Measurements from ENCODE around the gene CMIP.

CMIP gene

DNA sequence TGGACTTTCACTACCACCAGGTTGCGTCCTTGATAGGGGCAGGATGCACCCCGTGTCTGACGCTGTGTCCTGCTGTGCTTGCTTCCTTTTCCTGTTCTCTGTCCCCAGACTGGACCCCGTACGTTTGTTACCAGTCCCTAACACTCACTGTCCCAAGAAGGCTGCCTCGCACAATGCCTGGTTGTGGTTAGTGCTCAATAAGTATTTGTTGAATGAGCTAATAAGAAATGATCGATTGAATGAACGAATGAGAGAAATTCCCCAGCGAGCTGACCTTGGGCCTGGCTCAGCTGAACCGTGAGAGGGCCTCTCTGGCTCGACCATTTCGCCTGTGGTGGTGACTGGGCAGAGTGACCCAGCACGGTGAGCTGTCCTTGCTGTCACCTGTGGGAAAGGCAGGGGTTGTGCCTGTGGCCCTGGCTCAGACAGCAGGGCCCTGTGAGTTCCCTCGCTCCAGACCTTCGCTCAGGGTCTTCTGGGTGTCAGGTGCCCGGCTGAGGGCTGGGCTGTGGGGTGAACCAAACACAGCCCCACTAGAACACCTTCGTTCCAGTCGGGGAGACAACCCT lies 20.9 kb downstream of the CMIP start:
- Histone ChIP-seq H2AFZ (ENCODE audit: low read length, unreplicated experiment) (no peak overlapping the region), H3K79me2 (ENCODE audit: control insufficient read depth, insufficient read depth, low read length, unreplicated experiment) (peaks cover 26% of the 10 kb centered on the region), H3K36me3 (ENCODE audit: insufficient read depth, low read length) (no peaks in the 10 kb centered on the region), H3K4me1 (ENCODE audit: control insufficient read depth, insufficient read depth, low read length, unreplicated experiment) (no peaks in the 10 kb centered on the region), H3K27me3 (ENCODE audit: insufficient read depth, low read length) (no peaks in the 10 kb centered on the region), H3K27ac (ENCODE audit: low read depth, low read length) (no peak overlapping the region), H3K4me3 (ENCODE audit: low read depth, low read length) (no peak overlapping the region)

DNA sequence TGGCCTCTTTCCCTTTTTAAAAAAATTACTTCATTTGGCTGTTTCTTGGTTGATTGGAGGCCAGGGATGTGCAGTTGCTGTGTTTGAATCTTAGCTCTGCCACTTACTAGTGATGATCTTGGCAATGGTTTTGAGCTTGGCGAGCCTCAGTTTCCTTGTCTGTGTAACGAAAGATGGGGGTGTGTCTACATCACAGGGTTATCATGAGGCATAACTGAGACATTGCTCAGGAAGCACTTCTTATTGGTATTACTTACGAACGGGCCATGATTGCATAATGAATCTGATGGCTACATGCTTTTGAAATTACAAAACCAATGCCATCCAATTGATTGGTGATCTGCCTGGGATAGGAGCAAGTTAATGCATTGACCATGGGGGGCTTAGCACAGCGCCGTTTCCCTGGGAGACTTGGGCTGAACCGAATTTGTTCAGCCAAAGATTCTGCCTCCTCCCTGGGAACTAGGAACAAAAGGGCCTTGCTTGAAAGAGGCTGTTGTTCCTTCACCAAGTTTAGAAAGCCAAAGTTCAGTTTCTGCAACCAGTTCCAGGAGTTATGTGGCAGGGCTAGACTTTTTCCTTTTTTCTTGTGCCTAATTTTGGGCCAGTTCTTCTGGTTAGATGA lies 21.9 kb downstream of the CMIP start:
- Histone ChIP-seq H2AFZ (ENCODE audit: low read length, unreplicated experiment) (no peak overlapping the region), H3K79me2 (ENCODE audit: control insufficient read depth, insufficient read depth, low read length, unreplicated experiment) (peaks cover 26% of the 10 kb centered on the region), H3K36me3 (ENCODE audit: insufficient read depth, low read length) (peaks cover 3% of the 10 kb centered on the region; the same call in 1 of the 2 replicates), H3K4me3 (ENCODE audit: low read depth, low read length) (no peak overlapping the region), H3K27me3 (ENCODE audit: insufficient read depth, low read length) (no peaks in the 10 kb centered on the region), H3K27ac (ENCODE audit: low read depth, low read length) (no peak overlapping the region), H3K4me1 (ENCODE audit: control insufficient read depth, insufficient read depth, low read length, unreplicated experiment) (no peaks in the 10 kb centered on the region)

DNA sequence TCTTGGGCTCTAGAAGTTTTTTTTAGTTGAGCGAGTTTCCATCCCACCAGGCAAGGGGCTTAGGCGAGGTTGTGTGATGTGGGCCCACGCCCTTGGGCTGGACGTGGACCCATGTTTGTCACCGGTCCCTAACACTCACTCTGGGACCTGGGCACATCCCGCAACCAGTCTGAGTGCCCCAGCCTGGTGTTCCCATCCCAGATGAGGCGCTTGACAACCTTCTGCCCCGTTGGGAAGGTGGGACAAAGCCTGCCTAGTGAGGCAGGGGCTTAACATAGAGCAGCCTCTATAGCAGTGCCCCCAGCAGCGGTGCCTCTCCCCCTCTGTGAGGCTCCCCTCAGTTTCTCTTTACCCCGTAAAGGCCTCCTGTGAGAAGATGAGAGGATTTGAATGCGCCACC lies 22.5 kb downstream of the CMIP start:
- Histone ChIP-seq H3K27ac (ENCODE audit: low read depth, low read length) (no peak overlapping the region), H3K27me3 (ENCODE audit: insufficient read depth, low read length) (no peaks in the 10 kb centered on the region), H3K79me2 (ENCODE audit: control insufficient read depth, insufficient read depth, low read length, unreplicated experiment) (peaks cover 26% of the 10 kb centered on the region), H3K4me3 (ENCODE audit: low read depth, low read length) (no peak overlapping the region), H2AFZ (ENCODE audit: low read length, unreplicated experiment) (no peak overlapping the region), H3K36me3 (ENCODE audit: insufficient read depth, low read length) (peaks cover 3% of the 10 kb centered on the region; the same call in 1 of the 2 replicates), H3K4me1 (ENCODE audit: control insufficient read depth, insufficient read depth, low read length, unreplicated experiment) (no peaks in the 10 kb centered on the region)

DNA sequence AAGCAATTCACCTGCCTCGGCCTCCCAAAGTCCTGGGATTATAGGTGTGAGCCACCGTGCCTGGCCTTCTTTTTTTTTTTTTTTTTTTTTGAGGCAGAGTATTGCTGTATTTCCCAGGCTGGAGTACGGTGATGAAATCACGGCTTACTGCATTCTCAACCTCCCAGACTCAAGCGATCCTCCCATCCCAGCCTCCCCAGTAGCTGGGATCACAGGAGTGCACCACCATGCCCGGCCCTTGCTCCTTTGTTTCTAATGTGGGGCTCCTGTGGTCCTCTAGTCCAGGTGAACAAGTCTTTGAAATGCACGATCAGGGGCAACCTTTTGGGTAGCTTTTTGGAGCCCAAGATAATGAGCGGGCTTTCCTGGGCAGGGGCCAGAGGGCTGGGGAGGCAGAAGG lies 23.2 kb downstream of the CMIP start:
- H3K4me1 ChIP-seq (ENCODE audit: control insufficient read depth, insufficient read depth, low read length, unreplicated experiment), result no peaks in the 10 kb centered on the region
- no peak overlapping the region for H2AFZ ChIP-seq (ENCODE audit: low read length, unreplicated experiment)
- peaks cover 26% of the 10 kb centered on the region for H3K79me2 ChIP-seq (ENCODE audit: control insufficient read depth, insufficient read depth, low read length, unreplicated experiment)
- no peak overlapping the region for H3K27ac ChIP-seq (ENCODE audit: low read depth, low read length)
- peaks cover 3% of the 10 kb centered on the region; the same call in 1 of the 2 replicates for H3K36me3 ChIP-seq (ENCODE audit: insufficient read depth, low read length)
- H3K4me3 ChIP-seq (ENCODE audit: low read depth, low read length), result no peak overlapping the region
- no peaks in the 10 kb centered on the region for H3K27me3 ChIP-seq (ENCODE audit: insufficient read depth, low read length)

DNA sequence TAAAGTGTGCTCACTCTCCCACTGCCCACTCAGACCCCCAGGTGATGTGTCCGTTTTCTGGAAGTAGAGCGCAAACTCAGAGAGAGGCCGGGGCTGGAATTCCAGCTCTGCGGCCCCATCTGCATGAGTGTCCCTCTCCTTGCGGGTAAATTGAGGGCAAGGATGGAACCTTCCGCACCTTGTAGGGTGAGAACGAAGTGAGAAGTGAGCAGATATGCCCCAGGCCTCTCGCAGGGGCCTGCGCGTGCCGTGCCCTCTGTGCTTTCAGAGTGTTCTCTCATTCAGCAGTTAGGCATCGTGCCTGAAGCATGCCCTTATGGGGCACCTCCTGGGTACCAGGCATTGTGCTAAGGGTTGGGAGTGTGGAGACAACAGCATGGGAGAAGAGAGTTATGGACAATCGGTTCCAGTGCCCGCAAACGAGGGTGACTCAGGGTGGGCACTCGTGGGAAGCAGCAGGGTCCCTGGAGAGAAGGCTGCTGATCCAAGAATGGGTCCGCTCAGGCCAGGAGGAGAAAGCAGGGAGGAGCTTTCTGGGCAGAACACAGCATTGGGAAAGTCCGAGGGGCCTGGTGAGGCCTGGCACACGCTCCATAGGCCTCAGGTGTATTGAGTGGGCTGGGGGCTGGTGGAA lies 23.8 kb downstream of the CMIP start:
- Histone ChIP-seq H3K36me3 (ENCODE audit: insufficient read depth, low read length) (peaks cover 3% of the 10 kb centered on the region; the same call in 1 of the 2 replicates), H2AFZ (ENCODE audit: low read length, unreplicated experiment) (no peak overlapping the region), H3K27ac (ENCODE audit: low read depth, low read length) (no peak overlapping the region), H3K4me1 (ENCODE audit: control insufficient read depth, insufficient read depth, low read length, unreplicated experiment) (peaks cover under 1% of the 10 kb centered on the region), H3K79me2 (ENCODE audit: control insufficient read depth, insufficient read depth, low read length, unreplicated experiment) (peaks cover 26% of the 10 kb centered on the region), H3K4me3 (ENCODE audit: low read depth, low read length) (no peak overlapping the region), H3K27me3 (ENCODE audit: insufficient read depth, low read length) (no peaks in the 10 kb centered on the region)

DNA sequence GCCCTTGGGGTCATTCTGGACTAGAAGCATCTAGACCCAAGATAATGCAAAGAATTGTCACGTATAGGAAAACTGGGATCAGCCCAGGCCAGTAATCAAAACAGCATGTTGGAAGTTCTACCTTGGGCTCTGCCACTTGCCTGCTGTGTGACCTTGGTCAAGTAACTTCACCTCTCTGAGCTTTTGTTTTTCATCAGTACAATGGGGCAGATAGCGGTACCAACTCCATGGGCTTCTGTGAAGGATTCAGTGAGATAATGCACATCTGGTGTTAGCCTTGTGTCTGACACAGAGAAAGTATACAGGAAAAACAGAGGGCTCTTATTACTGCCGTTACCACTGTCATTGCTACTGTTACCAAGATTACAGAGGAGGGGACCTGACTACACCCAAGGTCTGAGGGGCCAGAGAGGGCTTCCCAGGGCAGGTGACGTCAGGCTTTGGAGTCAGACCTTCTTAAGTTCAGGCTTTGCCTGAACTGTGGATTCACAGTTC lies 24.6 kb downstream of the CMIP start:
- H2AFZ ChIP-seq (ENCODE audit: low read length, unreplicated experiment), result no peak overlapping the region
- H3K36me3 ChIP-seq (ENCODE audit: insufficient read depth, low read length), result peaks cover 3% of the 10 kb centered on the region; the same call in 1 of the 2 replicates
- H3K27ac ChIP-seq (ENCODE audit: low read depth, low read length), result no peak overlapping the region
- no peaks in the 10 kb centered on the region for H3K27me3 ChIP-seq (ENCODE audit: insufficient read depth, low read length)
- H3K4me3 ChIP-seq (ENCODE audit: low read depth, low read length), result no peak overlapping the region
- H3K4me1 ChIP-seq (ENCODE audit: control insufficient read depth, insufficient read depth, low read length, unreplicated experiment), result peaks cover 9% of the 10 kb centered on the region
- H3K79me2 ChIP-seq (ENCODE audit: control insufficient read depth, insufficient read depth, low read length, unreplicated experiment), result peaks cover 22% of the 10 kb centered on the region

DNA sequence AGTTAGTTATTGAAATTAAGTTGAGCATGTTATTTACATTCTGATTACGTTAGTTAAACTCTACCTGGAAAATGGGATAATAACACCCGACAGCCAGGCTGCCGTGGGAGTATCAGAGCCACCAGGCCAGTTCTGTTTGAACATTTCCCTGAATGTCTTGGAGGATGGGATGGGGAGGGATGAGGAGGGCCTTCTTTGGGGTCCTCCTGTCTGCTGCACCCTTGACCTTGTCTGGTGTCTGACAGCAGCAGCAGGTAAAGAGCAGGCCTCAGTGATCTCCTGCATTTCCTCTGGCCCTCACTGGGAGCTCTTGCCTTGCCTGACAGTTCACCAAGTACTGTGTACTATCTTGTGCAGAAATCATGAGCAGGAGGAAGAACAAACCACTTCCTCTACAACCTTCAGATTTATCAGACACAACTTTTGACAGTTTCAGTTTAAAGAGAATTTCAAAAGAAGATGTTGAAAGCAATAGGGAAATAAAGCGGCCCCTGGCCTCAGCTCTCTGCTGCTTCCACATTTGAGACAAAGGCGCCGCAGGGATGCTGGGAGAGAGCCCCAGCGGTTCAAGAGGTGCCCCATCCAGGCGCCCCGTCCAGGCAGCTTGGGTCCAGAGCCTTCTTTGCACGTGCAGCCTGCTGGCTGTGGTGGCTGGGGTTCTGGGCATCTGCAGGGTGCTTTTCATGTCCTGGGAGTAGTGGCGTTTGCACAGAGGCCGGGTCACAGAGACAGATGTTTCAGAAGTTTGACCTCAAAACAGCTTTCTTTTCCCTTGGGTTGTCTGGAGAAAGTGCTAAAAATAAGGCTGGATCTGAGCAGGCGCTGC lies 25.3 kb downstream of the CMIP start:
- Histone ChIP-seq H3K27ac (ENCODE audit: low read depth, low read length) (no peak overlapping the region), H3K79me2 (ENCODE audit: control insufficient read depth, insufficient read depth, low read length, unreplicated experiment) (peaks cover 21% of the 10 kb centered on the region), H3K4me3 (ENCODE audit: low read depth, low read length) (no peak overlapping the region)

DNA sequence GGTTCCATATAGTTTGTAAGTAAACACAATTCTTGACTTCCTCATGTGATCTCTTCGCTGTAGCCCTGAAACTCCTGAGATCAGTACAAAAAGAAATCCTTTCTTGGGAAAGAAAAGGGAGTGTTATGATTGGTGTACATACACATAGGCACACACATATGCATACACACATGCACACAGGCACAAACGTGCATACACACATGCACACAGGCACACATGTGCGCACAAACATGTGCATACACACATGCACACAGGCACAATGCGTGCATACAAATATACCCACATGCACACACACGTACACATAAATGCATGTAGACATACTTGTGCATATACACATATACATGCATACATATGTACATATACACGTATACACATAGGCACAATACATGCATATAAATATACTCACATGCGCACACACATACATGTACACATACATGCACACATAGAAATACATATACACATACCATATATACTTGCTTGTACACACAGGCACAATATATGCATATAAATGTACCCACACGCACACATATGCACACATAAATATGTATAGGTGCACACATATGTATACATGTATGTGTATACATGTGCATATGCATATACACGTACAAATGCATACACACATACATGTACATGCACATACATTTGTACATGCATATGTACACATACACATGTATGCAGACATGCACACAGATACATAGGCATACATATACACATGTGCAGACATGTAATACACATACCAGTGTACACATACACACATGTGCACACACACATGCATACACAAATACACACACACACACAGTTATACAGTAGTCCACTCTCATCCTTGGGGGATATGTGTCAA lies 26.4 kb downstream of the CMIP start:
- Histone ChIP-seq H3K79me2 (ENCODE audit: control insufficient read depth, insufficient read depth, low read length, unreplicated experiment) (peaks cover 17% of the 10 kb centered on the region), H3K4me3 (ENCODE audit: low read depth, low read length) (no peak overlapping the region), H3K27ac (ENCODE audit: low read depth, low read length) (no peak overlapping the region)

More for the DNA sequence above, 25.3 kb downstream of the CMIP start:
- Histone ChIP-seq H3K4me1 (ENCODE audit: control insufficient read depth, insufficient read depth, low read length, unreplicated experiment) (peaks cover 10% of the 10 kb centered on the region), H2AFZ (ENCODE audit: low read length, unreplicated experiment) (no peak overlapping the region), H3K27me3 (ENCODE audit: insufficient read depth, low read length) (no peaks in the 10 kb centered on the region), H3K36me3 (ENCODE audit: insufficient read depth, low read length) (peaks cover 3% of the 10 kb centered on the region; the same call in 1 of the 2 replicates)

DNA sequence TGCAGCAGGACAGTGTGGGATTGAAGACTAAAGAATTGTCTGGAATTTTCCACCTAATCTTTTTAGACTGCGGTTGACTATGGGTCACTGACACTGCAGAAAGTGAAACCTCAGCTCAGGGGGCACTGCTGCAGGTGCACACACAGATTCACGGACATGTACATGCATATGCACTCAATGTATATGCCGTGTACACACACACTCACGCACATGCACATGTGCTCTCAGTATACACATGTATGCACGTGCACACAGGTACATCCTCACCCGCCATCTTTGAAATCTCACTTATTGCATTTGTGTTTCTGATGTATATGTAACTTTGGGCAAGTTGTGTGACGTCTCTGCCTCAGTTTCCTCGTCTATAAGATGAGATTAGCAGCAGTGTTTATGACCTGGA lies 27.3 kb downstream of the CMIP start:
- peaks cover 10% of the 10 kb centered on the region for H3K79me2 ChIP-seq (ENCODE audit: control insufficient read depth, insufficient read depth, low read length, unreplicated experiment)
- H3K36me3 ChIP-seq (ENCODE audit: insufficient read depth, low read length), result peaks cover 3% of the 10 kb centered on the region; the same call in 1 of the 2 replicates

More for the DNA sequence above, 26.4 kb downstream of the CMIP start:
- H3K4me1 ChIP-seq (ENCODE audit: control insufficient read depth, insufficient read depth, low read length, unreplicated experiment), result peaks cover 10% of the 10 kb centered on the region
- H3K27me3 ChIP-seq (ENCODE audit: insufficient read depth, low read length), result no peaks in the 10 kb centered on the region
- H2AFZ ChIP-seq (ENCODE audit: low read length, unreplicated experiment), result no peak overlapping the region
- peaks cover 3% of the 10 kb centered on the region; the same call in 1 of the 2 replicates for H3K36me3 ChIP-seq (ENCODE audit: insufficient read depth, low read length)

More for the DNA sequence above, 27.3 kb downstream of the CMIP start:
- no peak overlapping the region for H3K27ac ChIP-seq (ENCODE audit: low read depth, low read length)
- no peak overlapping the region for H3K4me3 ChIP-seq (ENCODE audit: low read depth, low read length)
- H3K27me3 ChIP-seq (ENCODE audit: insufficient read depth, low read length), result no peaks in the 10 kb centered on the region
- peaks cover 10% of the 10 kb centered on the region for H3K4me1 ChIP-seq (ENCODE audit: control insufficient read depth, insufficient read depth, low read length, unreplicated experiment)
- no peak overlapping the region for H2AFZ ChIP-seq (ENCODE audit: low read length, unreplicated experiment)

Data from ACC112 (cell line).